Posterior cingulate gyrus (tissue), 11 donors: ENCODE results near the gene C1QTNF12.
A peak's percentile ranks its signal among the peaks of the same experiment; 100 is the strongest.

ENCODE experiments used
- DNase-seq, 10 donors: peaks; one replicate each; pipeline versions ENCODE4 v3.0.0 to v3.0.0-alpha.2; 2020 to 2021; ENCODE audit warnings: mixed read lengths in 3 of 10
- intact Hi-C: fragments of 100-400 bp; cut with DNase I; formaldehyde crosslinking; loops from one replicate; pipeline ENCODE4 v1.15.1; 2023

The C1QTNF12 gene, protein sequence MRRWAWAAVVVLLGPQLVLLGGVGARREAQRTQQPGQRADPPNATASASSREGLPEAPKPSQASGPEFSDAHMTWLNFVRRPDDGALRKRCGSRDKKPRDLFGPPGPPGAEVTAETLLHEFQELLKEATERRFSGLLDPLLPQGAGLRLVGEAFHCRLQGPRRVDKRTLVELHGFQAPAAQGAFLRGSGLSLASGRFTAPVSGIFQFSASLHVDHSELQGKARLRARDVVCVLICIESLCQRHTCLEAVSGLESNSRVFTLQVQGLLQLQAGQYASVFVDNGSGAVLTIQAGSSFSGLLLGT

DNA sequence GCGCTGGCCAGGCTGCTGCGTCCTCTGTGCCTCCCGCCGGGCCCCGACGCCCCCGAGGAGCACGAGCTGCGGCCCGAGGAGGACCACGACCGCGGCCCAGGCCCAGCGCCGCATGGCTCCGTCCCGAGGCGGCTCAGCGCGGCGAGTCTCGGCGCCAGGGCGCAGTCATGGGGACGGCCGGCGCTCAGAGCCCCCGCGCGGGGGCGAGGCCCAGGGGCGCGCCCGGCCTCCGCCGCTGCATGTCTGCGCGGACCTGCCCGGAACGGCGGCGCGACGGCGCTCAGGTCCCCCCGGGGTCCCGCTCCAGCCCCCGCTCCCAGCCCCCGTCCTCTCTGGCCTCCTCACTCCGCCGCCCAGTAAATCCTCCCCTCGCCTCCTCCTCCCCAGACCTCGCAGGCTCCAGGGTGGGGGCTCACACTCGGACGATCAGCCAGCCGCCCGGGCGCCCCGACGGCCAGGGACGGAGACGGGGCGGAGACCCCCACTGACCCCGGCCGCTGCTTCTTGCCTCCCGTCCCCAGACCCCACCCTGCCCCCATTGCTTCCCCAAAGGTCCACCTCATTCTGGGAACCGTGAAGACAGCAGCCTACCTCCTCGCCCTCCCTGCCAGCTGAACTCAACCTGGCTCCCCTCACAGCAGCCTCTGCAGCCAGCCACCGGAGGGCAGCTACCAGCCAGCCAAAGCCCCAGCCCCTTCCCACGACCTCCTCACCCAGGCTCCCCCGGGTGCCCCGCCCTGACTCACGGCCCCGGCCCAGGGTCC, at the start of gene C1QTNF12:
TSS of gene C1QTNF12 (minus strand) at position 146 of the 764 bp plus-strand sequence. CDS start at position 114, 32 bp downstream.
- intact Hi-C loops = no loop called here

DNA sequence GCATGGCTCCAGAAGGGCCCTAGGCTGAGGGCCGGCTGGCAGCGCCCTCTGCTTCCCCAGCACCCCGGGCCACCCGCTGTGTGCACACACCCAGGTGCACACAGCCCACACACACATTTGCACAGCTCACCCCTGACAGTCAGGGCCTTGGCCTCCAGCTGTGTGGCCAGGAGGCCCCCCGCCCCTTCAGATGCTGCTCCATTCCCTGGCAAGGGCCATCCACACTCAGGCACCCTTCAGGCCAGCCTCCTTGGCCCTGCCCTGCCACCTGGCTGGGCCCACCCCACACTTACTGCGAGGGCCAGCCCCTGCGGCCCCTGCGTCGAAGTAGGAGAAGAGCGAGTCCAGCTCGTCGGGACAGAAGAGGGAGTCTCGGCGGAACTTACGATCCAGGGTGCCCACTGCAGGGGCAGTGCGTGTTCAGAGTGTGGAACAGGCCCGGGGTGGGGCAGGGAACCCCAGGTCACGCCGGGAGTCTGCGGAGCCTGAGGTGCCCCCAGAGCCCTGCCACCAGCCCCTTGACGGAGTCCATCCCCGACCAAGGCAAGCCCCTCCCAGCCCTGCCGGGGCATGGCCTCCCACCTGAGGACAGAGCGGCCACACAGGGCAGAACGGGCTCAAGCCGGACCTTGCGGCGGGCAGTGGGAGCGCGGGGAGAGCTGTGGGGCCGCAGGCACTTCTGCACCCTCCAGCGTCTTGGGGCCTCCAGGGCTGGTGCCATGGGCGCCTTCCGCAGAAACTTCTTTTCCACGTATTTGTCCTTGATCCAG, 48.8 kb upstream of the C1QTNF12 start:
- DNase-seq = no peak
- intact Hi-C loops = loop anchor here (10.0 kb wide), 1 partner anchor 839 kb away; no protein-coding TSS in a partner anchor

More for the DNA sequence above, at the start of gene C1QTNF12:
- no peak for DNase-seq

DNA sequence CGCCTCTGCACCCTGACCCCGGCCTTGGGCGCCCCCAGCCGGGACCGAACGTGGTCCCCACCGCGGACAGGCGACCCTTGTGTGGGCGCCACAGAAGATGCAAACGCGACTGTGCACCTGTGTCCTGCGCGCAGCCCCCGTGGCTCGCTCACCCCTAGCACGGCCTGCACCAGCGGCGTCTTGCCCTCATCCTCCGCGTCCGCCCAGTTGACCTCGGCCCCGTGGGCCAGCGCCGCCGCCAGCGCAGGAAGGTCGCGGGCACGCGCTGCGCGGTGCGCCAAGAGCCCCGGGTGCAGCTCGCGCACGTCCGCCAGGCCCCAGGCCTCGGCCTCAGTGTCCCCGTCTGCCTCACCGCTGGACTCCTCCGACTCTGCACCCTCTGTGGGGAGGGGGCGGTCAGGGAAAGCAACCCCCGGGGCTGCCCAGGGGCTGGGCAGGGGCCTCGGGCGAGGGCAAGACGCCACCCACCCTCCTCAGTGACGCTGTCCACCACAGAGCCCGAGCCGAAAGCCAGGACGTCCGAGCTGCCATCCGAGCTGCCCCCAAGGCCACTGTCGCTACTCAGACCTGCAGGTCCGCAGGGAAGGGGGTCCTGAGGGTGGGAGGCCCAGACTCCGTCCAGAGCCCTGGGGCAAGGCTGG, 47.8 kb upstream of the C1QTNF12 start:
- intact Hi-C loops = loop anchor here (10.0 kb wide), 1 partner anchor 840 kb away; no protein-coding TSS in a partner anchor
- no peak for DNase-seq

DNA sequence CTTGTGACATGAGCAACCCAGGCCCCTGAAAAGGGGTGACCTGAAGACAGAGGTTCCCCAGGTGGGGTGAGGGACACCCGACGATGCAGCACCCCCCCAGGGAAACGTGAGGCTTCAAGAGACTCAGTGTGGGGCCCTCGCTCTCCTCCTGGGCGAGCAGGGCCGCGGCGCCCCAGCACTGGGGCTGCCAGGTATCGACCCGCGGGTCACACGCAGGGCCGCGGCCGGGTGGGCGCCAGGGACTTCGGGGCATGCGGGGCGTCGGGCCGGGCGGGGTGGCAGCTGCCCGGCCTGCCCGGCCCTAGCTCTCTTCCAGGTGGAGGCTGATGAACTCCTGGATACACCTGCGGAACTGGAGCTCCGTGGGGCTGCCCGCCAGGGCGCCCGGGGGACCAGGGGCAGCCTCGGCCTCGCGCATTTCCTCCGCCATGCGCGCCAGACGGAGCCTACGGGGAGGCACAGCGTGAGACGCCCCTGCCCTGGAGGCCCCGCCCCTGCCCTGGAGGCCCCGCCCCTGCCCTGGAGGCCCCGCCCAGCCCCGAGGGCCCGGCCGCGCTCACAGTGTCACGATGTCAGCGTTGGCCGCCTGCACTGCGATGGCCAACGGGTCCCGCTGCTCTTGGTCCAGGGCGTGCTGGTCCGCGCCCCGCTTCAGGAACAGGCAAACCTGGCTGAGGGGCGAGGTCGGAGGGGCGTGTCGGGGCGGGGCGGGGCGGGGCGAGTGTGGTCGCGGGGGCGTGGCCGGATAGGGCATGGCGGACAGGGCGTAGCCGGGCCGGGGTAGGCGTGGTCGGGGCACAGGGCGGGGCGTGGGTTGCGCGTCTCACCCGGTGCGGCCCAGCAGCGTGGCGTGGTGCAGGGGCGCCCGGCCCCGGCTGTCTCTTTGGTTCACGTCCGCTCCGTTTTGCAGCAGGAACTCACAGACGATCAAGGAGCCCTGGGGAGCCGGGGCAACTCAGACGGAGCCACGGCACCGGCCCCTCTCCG, 47.0 kb upstream of the C1QTNF12 start:
- DNase-seq = peak in 2 of 10 donors; percentile 7 to 78
- intact Hi-C loops = loop anchor here (10.0 kb wide), 1 partner anchor 841 kb away; no protein-coding TSS in a partner anchor

DNA sequence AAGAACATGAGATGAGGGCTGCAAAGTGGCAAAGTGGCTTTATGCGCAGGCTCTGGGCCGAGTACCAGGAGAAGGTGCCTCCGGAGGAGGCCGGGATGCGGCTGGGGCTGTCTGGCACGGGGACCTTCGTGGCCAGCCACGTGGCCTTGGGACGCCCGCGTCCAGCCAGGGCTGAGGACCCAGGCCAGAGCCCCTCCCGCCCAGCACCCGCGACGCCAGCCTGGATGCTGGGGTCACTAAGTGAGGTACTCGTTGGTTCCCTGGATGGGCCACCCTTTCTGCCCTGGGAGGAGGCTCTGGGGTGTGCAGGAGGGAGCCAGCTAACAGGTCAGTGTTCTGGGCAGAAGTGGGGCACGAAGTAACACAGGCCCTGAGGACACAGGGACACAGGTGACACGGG, 46.3 kb upstream of the C1QTNF12 start:
- intact Hi-C loops = loop anchor here (10.0 kb wide), 1 partner anchor 842 kb away; no protein-coding TSS in a partner anchor
- peak in 2 of 10 donors; percentile 14 to 80 for DNase-seq

DNA sequence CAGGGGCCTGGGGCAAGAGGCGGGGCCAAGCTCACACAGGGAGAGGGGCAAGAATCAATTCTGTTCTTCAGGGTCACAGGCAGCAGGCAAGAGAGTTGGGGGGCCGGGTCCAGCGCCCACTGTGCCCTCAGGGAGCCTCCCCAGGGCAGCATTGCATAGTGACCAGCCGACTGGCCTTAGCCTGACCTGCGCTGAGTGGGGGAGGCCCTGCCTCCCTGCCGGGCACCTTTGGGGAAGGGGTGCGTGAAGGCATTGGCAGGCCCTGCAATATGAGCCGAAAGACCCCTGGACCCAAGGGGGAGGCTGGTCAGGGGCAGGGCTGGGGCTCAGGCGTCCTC, 45.9 kb upstream of the C1QTNF12 start:
- peak in 1 of 10 donors; percentile 5 for DNase-seq
- intact Hi-C loops = loop anchor here (10.0 kb wide), 1 partner anchor 842 kb away; no protein-coding TSS in a partner anchor

DNA sequence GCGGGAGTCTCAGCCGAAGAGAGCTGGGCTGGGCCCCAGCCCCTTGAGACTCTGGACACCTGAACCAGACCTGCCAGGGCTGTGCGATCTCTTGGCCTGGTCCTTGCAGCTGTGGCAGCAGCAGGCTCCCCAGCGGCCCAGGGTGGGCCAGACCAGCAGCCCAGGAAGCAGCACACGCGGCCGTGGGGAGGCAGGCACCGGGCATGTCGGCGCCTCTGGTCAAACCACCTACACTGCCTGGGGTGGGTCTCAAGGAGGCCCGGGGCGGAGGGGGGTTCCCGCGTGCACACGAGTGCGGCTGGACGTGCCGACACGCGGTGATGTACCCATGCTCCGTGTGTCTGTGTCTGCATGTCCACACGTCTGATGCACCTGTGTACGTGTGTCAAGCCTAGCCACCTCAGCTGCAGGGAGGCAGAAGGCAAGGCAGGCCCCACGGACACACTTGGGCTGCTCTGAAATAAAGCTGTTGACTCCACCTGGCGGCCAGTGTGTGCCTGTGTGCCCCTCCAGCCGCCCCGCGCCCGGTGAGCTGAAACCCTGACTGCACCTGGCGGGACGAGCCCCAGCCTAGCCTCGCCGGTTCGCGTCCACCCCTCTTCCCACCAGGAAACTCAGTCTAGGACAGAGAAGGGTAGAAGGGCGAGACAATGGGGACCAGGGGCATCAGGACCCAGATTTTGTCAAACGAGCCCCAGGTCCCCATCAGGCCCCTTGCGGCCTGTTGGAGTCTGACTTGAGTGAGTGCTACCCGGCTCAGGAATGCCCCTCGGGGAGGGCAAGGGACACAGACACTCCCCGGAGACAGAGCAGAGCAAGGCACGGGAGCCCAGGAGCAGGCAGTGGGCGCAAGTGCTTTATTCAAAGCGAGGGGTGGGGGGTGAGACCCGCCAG, 45.3 kb upstream of the C1QTNF12 start:
- intact Hi-C loops = loop anchor here (10.0 kb wide), 1 partner anchor 843 kb away; no protein-coding TSS in a partner anchor
- peak in 8 of 10 donors; percentile 45 to 94 (median 68) for DNase-seq

DNA sequence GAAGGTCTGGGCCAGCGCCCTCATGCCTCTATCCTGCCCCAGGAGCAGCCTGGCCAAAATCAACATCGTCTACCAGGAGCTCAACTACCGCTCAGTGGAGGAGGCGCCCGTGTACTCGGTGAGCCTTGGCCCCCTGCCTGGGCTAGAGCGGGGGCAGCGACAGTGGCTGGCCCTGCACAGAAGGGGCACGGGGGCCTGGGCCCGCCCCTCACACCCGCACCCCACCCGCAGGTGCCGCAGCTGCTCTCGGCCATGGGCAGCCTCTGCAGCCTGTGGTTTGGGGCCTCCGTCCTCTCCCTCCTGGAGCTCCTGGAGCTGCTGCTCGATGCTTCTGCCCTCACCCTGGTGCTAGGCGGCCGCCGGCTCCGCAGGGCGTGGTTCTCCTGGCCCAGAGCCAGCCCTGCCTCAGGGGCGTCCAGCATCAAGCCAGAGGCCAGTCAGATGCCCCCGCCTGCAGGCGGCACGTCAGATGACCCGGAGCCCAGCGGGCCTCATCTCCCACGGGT, 44.6 kb upstream of the C1QTNF12 start:
- intact Hi-C loops = loop anchor here (10.0 kb wide), 1 partner anchor 844 kb away; no protein-coding TSS in a partner anchor
- DNase-seq = peak in 2 of 10 donors; percentile 10 to 91

DNA sequence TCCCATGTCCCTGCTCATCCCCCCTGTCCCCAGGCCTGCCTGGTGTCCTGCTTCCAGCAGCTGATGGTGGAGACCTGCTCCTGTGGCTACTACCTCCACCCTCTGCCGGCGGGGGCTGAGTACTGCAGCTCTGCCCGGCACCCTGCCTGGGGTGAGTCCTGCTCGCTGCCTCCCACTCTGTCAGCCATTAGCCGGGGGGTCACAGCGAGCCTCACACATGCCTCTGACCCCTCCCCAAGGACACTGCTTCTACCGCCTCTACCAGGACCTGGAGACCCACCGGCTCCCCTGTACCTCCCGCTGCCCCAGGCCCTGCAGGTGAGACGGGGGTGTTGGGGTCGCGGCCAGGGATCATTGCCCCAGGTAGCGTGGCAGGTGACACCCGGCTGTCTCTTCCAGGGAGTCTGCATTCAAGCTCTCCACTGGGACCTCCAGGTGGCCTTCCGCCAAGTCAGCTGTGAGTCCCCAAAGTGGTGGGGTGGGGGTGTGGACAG, 43.8 kb upstream of the C1QTNF12 start:
- DNase-seq = peak in 5 of 10 donors; percentile 61 to 93 (median 73)
- intact Hi-C loops = loop anchor here (10.0 kb wide), 1 partner anchor 845 kb away; no protein-coding TSS in a partner anchor

DNA sequence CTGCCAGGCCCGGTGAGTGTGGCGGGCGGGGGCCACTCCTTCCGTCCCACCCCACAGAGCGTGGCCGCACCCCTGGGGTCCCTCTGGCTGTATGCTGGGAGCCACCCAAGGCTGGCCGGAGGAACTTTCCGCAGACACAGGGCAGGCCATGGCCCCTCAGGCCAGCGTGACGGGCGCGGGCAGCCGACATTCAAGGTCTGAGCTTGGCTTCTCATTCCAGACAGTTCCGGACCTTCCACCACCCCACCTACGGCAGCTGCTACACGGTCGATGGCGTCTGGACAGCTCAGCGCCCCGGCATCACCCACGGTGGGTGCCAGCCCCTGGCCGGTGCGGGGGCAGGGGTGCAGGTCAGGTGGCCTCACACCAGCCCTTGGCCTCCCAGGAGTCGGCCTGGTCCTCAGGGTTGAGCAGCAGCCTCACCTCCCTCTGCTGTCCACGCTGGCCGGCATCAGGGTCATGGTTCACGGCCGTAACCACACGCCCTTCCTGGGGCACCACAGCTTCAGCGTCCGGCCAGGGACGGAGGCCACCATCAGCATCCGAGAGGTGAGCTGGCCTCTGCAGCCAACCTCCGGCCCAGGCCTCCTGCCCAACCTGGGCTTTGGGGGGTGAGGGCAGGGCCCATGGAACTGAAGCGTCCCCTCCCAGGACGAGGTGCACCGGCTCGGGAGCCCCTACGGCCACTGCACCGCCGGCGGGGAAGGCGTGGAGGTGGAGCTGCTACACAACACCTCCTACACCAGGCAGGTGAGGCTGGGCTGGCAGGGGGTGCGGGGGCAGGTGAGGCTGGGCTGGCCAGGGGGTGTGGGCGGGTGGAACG, 41.0 kb upstream of the C1QTNF12 start:
- peak in 2 of 10 donors; percentile 24 to 84 for DNase-seq
- intact Hi-C loops = no loop called here

DNA sequence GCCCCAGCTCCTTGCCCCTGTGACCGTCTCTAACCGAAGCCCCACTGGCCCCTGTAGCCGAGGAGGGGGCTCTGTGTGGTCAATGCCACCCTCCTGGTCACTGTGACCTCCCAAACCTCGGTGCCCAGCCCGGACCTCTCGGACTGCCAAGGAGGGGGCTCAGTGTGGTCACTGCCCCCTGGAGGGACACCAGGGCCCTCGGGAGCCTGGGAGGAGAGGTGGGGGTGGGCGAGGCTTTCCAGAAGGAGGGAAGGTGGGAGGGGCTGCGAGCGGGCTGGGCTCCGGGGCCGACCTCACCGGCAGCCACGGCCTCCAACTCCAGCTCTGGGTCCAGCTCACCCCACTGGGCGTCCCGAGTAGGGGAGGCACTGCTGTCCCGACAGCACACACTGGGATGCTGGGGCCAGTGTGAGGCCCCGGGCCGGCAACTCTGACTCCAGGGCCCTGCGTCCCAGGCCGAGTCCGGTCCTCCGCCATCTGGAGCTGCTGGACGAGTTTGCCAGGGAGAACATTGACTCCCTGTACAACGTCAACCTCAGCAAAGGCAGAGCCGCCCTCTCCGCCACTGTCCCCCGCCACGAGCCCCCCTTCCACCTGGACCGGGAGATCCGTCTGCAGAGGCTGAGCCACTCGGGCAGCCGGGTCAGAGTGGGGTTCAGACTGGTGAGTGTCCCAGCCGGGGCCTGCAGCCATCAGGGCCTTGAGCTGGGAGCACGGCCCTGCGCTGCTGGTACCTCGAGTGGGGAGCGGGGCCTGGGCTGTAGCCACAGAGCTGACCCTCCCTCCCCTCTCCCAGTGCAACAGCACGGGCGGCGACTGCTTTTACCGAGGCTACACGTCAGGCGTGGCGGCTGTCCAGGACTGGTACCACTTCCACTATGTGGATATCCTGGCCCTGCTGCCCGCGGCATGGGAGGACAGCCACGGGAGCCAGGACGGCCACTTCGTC, 40.1 kb upstream of the C1QTNF12 start:
- DNase-seq = peak in 3 of 10 donors; percentile 9 to 79 (median 24)
- intact Hi-C loops = no loop called here

DNA sequence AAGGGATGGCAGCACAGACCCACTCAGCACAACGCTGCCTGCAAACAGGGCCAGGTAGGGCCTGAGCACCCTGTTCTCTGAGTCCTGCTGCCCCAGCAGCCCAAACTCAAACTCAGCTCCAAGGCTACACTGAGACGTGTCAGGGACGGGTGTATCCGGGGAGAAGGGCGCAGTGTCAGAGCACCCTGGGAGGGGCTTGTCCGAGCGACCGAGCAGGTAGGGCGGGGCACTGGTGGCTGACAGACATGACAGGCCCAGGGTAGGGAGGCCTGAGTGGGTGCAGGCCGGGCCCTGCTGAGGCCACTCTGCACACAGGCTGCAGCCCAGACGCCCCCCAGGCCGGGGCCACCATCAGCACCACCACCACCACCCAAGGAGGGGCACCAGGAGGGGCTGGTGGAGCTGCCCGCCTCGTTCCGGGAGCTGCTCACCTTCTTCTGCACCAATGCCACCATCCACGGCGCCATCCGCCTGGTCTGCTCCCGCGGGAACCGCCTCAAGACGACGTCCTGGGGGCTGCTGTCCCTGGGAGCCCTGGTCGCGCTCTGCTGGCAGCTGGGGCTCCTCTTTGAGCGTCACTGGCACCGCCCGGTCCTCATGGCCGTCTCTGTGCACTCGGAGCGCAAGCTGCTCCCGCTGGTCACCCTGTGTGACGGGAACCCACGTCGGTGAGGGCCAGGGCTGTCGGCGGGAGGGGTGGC, 39.2 kb upstream of the C1QTNF12 start:
- peak in 2 of 10 donors; percentile 25 to 83 for DNase-seq
- intact Hi-C loops = no loop called here

DNA sequence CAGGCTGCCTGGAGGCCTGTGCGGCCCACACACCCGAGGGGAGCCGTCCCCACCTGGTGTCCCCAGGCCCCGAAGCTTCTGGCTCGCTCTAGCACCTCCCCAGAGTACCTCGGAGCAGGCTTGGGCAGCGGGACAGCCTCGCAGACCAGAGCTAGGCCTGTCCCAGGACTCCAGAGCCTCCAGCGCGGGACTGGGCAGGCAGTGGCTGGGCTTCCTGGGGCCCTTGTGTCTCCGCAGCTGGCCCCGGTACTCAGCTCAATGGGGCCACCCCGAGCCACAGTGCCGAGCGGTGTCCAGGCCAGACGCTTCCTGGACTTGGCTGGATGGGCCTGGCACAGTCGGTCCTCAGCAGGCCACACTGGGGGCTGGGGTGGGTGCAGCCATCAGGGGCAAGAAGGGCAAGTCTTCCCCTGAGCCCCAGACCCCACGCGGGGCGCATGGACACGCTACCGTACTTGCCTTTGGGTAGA, 38.6 kb upstream of the C1QTNF12 start:
- peak in 1 of 10 donors; percentile 79 for DNase-seq

More for the DNA sequence above, 38.6 kb upstream of the C1QTNF12 start:
- intact Hi-C loops = no loop called here
